ENCODE results near the gene GPR42.
"Not testable (repeated sequence)": the region's sequence is repeated elsewhere in the genome, so short reads cannot be mapped to it uniquely, and the experiment has no call there.

The GPR42 gene

DNA sequence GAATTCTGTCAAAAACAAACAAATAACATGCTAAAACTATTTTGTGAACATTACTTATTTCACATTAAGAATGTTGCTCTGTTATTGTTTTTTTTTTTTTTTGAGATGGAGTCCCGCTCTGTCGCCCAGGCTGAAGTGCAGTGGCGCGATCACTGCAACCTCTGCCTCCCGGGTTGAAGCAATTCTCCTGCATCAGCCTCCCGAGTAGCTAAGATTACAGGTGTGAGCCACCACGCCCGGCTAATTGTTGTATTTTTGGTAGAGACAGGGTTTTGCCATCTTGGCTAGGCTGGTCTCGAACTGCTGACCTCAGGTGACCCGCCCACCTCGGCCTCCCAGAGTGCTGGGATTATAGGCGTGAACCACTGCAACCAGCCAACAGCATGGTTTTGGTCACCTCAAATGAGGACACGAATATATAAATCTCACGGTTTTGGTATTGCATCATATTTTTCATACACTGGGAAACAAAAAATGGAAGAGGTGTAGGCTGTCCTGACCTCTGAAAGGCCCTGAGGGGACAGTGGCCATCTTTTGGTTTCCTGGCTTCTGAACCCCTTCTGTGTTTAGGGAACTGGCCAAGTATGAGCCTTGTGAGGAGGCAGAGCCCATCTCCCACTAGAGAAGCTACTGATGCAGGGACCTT is 25.5 kb downstream of the GPR42 start:
- DNase-seq (ENCODE audit: low spot score) = no peak

DNA sequence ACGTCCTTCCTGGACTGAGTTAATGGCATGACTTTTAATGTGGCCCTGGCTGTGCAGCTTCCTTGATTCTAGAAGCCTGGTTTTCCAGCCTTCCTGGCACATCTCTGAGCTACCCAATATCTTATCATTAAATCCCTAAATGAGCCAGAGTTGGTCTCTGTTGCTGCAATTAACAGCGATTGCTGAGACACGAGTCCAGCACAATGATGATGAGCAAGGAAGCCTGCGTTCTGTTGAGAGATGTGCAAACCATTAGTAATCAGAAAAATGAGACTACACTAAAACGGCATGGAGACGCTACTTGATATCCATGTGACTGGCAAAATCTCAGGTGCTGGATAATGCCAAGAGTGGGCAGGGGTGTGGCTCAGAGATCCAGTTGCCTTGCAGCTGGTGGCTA is 26.2 kb downstream of the GPR42 start:
- DNase-seq (ENCODE audit: low spot score) = no peak

DNA sequence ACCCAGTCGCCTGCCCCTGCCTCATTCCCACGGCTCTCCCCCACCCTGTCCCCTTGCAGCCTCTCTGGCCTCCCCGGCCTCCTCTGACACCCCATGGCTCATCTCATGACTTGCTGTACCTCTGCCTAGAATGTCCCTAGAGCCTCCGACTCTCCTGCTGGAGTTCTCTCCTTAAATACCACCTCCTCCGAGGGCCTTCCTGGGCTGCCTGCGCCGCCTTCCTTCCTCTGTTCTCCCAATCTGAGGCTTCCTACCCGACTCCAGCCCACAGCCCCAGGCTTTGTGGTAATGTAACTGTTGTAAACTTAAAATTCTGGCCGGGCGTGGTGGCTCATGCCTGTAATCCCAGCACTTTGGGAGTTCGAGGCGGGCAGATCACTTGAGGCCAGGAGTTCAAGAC is 27.7 kb downstream of the GPR42 start:
- DNase-seq (ENCODE audit: low spot score) = no peak

DNA sequence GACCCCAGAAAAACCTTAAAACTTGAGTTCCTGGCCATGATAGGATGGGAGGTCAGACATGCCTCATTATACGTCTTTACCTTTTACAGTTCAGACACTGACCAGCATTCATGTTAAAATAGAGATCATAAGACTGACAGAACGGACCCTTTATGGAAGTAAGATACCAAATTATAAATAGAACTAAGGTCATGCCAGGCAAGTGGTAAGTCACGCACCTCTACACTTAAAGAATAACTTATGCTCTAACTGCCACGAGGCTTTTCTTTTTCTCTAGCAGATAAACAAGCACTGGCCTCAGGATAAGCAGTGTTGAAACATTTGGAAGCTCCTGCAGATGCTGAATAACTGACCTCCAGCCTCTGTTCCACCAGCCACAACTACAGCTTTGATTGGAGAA is 28.4 kb downstream of the GPR42 start:
- no peak for DNase-seq (ENCODE audit: low spot score)

DNA sequence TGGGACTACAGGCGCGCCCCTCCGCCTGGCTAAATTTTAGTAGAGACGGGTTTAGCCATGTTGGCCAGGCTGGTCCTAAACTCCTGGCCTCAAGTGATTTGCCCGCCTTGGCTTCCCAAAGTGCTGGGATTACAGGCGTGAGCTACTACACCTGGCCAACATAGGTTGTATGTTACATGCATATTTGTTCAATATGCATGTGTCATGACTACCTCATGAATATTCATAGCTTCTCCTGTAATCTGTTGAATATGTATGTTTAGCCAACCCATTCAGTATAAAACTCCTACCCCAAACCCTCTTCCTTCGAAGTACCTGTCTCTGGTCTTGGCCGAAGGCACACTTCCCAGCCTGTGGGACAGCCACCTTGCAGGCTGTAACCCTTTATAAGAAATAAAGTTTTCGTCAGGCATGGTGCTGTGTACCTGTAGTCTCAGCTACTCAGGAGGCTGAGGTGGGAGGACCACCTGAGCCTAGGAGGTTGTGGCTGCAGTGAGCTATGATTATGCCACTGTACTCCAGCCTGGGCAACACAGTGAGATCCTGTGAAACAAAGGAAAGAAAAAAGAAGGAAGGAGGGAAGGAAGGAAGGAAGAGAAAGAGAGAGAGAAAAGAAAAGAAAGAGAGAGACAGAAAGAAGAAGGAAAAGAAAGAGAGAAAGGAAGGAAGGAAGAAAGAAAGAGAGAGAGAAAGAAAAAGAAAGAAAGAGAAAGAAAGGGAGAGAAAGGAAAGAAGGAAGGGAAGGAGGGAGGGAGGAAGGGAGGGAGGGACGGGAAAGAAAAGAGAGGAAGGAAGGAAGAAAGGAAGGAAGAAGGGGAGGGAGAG is 29.3 kb downstream of the GPR42 start:
- DNase-seq (ENCODE audit: low spot score) = no peak

DNA sequence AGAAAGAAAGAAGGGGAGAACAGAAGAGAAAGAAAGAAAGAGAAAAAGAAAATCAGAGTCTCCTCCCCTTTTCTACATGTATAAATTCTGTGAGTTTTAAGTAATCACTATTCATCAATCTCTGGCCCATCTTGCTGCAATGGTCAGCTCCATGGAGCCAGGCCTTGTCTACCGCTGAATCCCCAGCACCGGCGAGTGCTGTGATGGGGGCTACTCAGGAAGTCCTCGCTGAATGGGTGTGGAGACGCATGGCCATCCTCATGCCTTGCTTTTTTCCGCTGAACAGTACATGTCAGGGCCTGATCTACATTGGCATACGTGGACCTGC is 29.9 kb downstream of the GPR42 start:
- DNase-seq (ENCODE audit: low spot score) = no peak

DNA sequence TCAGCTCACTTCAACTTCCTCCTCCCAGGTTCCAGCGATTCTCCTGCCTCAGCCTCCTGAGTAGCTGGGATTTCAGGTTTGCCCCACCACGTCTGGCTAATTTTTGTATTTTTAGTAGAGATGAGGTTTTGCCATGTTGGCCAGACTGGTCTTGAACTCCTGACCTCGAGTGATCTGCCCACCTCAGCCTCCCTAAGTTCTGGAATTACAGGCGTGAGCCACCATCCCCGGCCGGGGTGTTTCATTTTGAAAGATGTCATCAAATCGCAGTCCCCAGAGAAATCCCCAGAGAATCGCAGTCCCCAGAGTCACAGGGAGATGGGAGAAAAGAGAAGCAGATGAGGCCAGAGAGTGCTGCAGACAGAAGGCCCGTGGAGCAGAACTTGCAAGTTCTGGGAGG is 30.5 kb downstream of the GPR42 start:
- not testable (repeated sequence) for DNase-seq (ENCODE audit: low spot score)

DNA sequence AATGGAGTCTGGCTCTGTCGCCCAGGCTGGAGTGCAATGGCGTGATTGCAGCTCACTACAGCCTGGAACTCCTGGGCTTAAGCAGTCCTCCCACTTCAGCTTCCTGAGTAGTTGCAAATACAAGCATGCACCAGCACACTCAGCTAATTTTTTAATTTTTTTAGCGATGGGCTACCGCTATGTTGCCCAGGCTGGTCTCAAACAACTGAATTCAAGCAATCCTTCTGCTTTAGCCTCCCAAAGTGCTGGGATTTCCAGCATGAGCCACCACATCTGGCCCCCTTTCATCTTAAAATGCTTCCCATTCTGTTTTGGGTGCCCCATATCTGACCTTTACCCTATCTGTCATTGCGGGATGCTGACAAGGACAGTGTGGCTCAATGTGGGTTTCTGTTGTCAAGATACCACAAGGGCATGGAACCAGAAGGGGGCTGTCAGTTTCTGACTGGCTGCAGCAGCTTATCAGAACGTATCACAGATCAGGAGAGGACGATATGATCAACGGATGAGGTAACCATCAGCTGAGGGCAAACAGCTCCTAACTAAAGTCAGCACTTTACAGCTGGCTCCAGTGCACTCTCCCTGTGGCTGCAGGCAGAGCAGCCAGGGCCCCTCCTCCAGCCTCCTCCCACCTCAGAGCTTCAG is 32.4 kb downstream of the GPR42 start:
- no peak for DNase-seq (ENCODE audit: low spot score)

DNA sequence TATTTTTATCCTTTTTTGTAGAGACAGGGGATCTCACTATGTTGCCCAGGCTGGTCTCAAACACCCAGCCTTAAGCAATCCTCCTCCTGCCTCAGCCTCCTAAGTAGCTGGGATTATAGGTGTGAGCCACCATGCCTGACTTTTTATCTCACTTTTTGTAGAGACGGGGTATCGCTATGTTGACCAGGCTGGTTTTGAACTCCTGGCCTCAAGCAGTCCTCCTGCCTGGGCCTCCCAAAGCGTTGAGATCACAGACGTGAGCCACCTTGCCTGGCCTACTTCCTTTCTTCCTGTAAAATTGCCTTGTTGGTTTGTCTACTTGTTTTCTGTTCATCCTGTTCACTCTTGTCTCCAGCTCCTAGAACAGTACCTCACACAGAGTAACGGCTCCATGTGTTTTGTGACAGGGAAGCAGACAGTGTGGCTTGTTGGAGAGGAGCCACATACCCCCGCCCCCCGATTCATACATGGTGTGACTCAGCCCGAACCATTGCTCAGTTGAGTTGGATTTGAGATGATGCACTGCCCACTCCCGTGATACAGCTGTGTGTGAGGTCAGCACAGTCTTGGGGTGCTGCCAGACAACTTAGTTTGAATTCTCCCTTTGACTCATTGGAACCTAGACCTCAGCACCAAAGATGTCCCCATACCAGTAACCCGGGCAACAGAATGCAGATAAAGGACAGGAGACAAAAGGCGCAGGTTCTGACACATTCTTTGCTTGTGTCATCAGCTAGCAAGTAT is 34.2 kb downstream of the GPR42 start:
- DNase-seq (ENCODE audit: low spot score) = no peak

DNA sequence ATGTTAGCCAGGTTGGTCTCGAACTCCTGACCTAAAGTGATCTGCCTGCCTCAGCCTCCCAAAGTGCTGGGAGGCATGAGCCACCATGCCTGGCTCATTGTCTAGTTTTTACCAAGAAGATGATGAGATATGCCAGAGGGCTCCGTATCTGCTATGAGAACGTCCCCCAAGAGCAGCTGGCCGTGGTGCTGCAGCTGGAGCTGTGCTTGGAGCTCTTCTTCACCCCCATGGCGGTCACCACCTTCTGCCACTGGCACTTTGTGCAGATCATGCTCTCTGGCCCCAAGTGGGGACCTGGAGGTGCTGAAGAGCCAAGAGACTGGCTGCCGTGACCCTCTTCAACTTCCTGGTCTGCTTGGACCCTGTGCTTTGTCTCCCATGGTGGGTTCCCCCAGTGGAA is 36.8 kb downstream of the GPR42 start:
- DNase-seq (ENCODE audit: low spot score) = no peak

DNA sequence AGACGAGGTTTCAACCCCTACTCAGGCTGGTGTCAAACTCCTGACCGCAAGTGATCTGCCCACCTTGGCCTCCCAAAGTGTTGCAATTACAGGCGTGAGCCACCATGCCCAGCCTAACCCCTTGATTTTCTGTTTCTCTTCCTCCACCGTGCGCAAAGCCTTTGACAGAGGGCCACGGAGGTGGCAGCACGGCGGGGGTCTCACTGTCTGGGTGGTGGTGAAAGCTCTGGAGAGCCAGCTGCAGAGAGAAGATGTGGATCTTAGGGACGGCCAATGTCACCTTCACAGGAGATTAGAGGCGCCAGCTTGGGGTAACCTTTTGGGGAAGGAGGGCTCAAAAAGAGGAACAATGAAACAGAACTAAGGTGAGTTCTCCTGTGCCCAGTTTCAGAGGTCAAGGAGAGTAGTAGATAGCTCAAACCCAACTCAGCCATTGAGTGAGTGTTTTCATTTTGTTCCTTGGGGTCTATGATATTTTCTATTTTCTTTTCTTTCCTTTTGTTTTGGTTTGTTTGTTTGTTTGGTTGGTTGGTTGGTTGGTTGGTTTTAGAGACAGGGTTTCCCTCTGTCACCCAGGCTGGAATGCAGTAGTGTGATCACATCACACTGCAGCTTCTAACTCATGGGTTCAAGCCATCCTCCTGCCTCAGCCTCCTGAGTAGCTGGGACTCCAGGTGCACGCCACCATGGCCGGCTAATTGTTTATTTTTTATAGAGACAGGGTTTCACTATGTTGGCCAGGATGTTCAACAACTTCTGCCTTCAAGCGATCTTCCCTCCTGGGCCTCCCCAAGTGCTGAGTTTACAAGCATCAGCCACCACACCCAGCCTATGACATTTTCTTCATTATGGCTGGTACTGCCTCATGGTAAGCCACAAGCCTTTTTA is 37.7 kb downstream of the GPR42 start:
- DNase-seq (ENCODE audit: low spot score) = no peak

DNA sequence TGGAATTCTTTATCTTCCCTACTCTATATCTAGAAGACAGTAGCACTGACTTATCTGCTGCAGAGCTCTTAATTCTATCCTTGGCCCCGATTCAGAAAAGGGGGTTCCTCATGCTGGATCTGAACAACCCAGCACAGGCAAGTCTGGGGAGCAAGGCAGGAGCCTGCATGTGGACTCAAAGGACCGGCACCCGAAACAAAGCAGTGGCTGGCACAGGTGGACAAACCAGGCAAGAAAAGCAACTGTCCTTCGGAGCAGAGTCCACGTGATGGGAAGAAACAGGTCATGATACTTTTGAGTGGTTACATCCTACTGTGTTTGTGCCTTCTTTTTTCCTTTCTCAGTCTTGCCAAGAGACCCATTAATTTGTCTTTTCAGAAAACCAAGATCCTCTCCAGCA is 38.3 kb downstream of the GPR42 start:
- no peak for DNase-seq (ENCODE audit: low spot score)

DNA sequence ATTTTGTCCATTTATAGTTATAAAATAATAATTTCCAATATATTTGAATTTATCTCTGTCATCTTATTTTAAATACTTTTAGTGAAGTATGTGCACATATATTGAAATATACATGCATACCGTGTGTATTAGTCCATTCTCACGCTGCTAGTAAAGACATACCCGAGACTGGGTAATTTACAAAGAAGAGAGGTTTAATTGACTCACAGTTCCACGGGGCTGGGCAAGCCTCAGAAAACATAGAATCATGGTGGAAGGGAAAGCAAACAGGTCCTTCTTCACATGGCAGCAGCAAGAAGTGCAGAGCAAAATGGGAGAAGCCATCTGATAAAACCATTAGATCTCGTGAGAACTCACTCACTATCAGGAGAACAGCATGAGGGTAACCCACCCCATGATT is 39.6 kb downstream of the GPR42 start:
- DNase-seq (ENCODE audit: low spot score) = no peak

DNA sequence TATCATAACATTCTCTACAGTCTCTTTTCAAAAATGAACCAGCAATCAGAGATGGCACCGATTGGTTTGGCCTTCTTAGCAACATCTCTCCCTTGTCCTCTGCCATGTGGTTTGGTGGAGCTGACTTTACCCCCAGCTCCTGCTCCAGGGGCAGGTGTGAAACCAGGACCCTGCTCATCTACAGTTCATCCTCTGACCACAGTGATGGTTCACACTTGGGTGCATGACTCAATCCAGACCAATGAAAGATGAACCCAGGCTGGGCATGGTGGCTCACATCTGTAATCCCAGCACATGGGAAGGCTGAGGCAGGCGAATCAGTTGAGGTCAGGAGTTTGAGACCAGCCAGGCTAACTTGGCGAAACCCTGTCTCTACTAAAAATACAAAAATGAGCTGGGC is 43.6 kb downstream of the GPR42 start:
- no peak for DNase-seq (ENCODE audit: low spot score)

DNA sequence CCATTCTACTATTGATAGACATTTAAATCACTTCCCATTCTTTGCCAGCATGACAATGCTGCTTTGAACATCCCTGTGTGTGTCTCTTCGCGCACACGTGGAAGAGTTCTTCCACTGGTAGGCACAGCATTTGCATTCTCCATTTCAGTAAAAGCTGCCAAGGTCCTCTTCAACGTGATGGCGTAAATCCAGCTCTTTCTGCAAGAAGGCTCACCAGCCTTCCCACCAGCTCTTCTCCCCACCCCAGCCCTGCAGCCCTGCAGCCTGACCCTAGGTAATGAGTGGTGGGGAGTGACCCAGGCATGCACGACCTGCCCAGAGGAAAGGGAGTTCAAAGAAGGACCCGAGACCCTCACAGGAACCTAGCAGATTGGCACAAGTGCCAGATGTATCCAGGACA is 45.5 kb downstream of the GPR42 start:
- DNase-seq (ENCODE audit: low spot score) = no peak

DNA sequence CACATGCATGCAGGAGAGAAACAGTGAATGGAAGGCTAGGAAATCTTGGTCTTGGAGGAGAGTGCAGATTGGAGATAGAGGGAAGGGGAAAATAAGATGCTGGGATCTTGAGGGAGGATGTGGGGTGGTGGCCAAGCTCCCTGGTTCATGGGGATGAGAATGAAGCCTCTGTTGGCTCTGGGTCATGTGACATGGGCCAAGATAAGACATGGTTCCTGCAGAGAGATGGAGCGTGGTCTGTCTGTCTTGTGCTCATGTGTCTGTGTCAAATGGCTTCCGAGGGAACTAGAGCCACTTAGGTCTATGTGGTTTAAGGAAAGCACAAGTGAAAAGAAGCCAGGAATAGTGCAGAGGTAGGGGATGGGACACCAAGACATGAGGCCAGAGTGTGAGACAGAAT is 46.4 kb downstream of the GPR42 start:
- DNase-seq (ENCODE audit: low spot score) = no peak

DNA sequence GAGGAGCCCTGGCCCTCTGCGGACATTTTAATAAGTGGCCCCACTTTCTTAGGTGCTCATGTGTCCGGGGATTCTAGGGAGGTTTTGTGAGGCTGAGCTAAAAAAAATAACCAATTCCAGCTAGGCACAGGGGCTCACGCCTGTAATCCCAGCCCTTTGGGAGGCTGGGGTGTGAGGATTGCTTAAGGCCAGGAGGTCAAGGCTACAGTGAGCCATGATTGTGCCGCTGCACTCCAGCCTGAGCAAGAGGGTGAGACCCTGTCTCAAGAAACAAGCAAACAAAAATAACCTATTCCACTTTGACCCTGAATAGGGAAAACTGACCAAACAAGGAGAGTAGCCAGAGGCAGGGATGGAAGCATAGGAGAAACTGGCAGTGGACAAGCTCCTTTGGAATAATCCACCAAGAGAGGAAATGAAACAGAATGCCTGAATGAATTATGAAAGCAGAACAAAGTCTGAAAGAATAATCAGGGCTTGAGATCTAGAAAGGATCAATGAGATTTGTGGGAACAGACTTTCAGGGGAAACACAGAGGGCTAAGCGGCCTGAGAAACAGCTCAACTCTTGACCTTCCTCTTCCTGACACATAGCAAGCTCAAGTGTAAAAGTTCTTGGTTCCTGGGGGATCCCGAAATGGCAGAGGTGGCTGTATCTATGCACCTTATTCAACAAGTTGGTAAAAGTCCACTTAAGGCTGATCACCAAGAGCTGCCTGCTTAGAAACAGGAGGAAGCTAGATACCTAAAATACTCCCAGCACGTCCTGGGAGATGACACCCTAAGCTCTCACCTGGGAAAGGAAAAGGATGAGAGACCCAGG is 47.1 kb downstream of the GPR42 start:
- DNase-seq (ENCODE audit: low spot score) = no peak

DNA sequence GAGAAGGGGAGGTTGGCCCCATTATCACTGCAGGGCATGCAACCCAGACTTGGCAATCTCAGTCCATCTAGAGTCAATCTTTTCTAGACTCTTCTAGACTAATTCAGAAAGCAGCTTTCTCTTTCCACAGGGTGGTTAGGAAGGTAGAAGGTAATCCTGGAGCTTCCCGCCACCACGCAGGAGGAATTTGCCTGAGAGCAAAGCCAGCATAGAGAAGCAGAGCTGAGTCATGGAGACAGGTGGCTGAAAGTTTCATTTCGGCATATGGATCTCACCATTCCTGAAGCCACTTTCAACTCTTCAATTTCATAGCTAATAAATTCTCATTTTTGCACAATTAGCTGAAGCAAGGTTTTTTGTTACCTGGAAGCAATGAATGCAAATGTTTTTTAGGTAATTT is 48.2 kb downstream of the GPR42 start:
- no peak for DNase-seq (ENCODE audit: low spot score)

DNA sequence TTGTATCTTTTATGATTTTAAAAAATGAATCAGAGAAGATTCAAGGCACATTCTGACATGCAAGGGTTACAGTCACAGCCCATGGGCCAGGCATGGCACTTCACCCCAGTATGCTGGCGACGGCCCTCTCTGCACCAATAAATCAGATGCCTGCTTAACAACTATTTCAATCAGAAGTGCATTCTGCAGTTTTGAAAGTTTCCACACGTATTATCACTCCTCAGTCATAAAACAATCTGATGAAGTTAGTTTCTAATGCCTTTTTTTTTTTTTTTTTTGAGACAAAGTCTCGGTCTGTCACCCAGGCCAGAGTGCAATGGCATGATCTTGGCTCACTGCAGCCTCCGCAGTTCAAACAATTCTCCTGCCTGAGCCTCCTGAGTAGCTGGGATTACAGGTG is 48.9 kb downstream of the GPR42 start:
- DNase-seq (ENCODE audit: low spot score) = no peak

DNA sequence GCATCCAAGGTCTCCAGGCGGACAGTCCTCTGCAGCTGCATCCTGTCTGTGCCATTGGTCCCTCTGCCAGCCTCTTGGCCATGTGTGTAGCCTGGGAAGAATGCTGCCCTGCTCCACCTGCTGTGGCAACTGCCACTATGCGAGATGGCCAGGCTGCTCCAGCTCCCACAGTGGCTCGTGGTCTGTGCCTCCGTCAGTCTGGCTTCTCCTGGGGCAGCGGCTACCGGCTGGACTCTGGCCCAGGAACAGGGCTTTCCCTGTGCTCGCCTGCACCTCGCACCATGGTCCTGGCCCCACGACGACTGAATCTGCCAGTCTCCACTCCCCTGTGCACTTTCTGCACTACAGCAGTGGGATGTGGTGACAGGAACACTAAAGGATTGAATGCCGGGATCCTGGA is 50.5 kb downstream of the GPR42 start:
- no peak for DNase-seq (ENCODE audit: low spot score)
